Brain pericyte (primary cell): ENCODE measurements around the gene ATP5F1D.

Experiments used
- DNase-seq: peaks from one replicate; pipeline ENCODE4 v3.0.0-alpha.2; 2012; ENCODE audit warnings: low read depth, low spot score

Gene ATP5F1D

GRCh38 chr19:1281569-1282287 is 40.2 kb downstream of the ATP5F1D start:
- no peak for DNase-seq

GRCh38 chr19:1282588-1283206 is 41.1 kb downstream of the ATP5F1D start:
- no peak for DNase-seq

GRCh38 chr19:1283207-1283916 is 41.8 kb downstream of the ATP5F1D start:
- DNase-seq = no peak

GRCh38 chr19:1283917-1284292 is 42.4 kb downstream of the ATP5F1D start:
- no peak for DNase-seq

GRCh38 chr19:1284293-1284978 is 42.9 kb downstream of the ATP5F1D start:
- no peak for DNase-seq

GRCh38 chr19:1284979-1285736 is 43.6 kb downstream of the ATP5F1D start:
- DNase-seq = no peak

GRCh38 chr19:1285737-1286360 is 44.3 kb downstream of the ATP5F1D start, which contains the start of gene EFNA2:
TSS of gene EFNA2 (plus strand) at chr19:1285873. CDS start at chr19:1286169, 296 bp downstream.
- DNase-seq = no peak

GRCh38 chr19:1286487-1287353 is 45.2 kb downstream of the ATP5F1D start:
- no peak for DNase-seq

- no peak for DNase-seq
These were observed 46.0 kb downstream of the ATP5F1D start for GRCh38 chr19:1287354-1288225.

- no peak for DNase-seq
These were observed 46.7 kb downstream of the ATP5F1D start for GRCh38 chr19:1288226-1288612.

GRCh38 chr19:1288833-1289685 is 47.5 kb downstream of the ATP5F1D start:
- DNase-seq = no peak

- no peak for DNase-seq
These were observed 48.1 kb downstream of the ATP5F1D start for GRCh38 chr19:1289686-1290025.

- DNase-seq = no peak
These were observed 48.7 kb downstream of the ATP5F1D start for GRCh38 chr19:1290196-1290702.

GRCh38 chr19:1290703-1291651 is 49.4 kb downstream of the ATP5F1D start:
- DNase-seq = no peak

- no peak for DNase-seq
These were observed 50.3 kb downstream of the ATP5F1D start for GRCh38 chr19:1291761-1292418.

GRCh38 chr19:1292419-1293151 is 51.0 kb downstream of the ATP5F1D start:
- DNase-seq = no peak
